Measurements from ENCODE around the gene TMCC1. TPM values are rescaled to one million over a fixed set of nuclear protein-coding genes. Genes with fewer than 3 reads are reported as not detected.

TMCC1 gene
- total RNA-seq, 2 donors from 2014 or later: 21.5 to 34.5 TPM

DNA sequence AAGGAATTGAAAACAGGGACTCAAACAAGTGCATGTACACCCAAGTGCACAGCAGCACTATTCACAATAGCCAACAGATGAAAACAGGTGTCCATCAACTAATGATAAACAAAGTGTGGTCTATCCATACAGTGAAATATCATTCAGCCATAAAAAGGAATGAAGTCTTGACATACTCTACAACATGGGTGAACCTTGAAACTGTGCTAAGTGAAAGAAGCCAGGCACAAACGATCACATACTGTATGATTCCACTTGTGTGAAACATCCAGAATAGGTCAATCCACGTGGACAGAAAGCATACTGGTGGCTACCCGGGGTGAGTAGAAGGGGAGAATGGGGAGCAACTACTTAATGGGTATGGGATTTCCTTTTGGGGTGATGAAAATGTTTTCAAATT is 257.4 kb downstream of the TMCC1 start:
- H3K27me3 Mint-ChIP-seq: peaks cover 3 to 9% of the 10 kb centered on the region in 2 donors
- peaks cover 6 to 12% of the 10 kb centered on the region in 2 donors for H3K4me1 Mint-ChIP-seq (ENCODE audit: low read depth in 2 of 2)
- H3K4me3 Mint-ChIP-seq: no peak overlapping the region

DNA sequence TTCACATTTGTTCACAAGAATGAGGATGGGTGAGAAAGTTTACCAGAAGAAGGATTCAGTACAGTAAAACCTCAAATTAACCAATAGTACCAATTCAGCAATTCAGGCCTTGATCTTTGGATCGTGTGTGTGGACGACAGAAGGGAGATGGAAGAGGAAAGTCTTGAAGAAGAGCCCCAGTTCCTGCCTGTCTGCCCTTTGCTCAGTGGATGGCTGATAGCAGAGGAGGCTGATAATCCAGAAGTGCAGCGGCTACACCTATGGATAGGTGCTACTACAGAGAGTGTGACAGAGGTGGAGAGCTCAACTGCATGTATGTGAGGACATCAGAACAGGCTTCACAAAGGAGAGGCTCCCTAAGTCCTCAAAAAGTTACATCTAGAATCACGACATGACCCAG is 257.9 kb downstream of the TMCC1 start:
- ATAC-seq (no peak), DNase-seq (ENCODE audit: low spot score) (no peak)
- peaks cover 6 to 12% of the 10 kb centered on the region in 2 donors for H3K4me1 Mint-ChIP-seq (ENCODE audit: low read depth in 2 of 2)
- no peak overlapping the region for H3K27ac Mint-ChIP-seq
- H3K9me3 Mint-ChIP-seq: no peaks in the 10 kb centered on the region
- H3K4me3 Mint-ChIP-seq: no peak overlapping the region
- H3K36me3 Mint-ChIP-seq: no peaks in the 10 kb centered on the region
- H3K27me3 Mint-ChIP-seq: peaks cover 3 to 9% of the 10 kb centered on the region in 2 donors

More for the DNA sequence above, 257.4 kb downstream of the TMCC1 start:
- Mint-ChIP-seq H3K9me3 (no peaks in the 10 kb centered on the region), H3K36me3 (no peaks in the 10 kb centered on the region), H3K27ac (no peak overlapping the region)
- no peak for ATAC-seq
- DNase-seq (ENCODE audit: low spot score): no peak

DNA sequence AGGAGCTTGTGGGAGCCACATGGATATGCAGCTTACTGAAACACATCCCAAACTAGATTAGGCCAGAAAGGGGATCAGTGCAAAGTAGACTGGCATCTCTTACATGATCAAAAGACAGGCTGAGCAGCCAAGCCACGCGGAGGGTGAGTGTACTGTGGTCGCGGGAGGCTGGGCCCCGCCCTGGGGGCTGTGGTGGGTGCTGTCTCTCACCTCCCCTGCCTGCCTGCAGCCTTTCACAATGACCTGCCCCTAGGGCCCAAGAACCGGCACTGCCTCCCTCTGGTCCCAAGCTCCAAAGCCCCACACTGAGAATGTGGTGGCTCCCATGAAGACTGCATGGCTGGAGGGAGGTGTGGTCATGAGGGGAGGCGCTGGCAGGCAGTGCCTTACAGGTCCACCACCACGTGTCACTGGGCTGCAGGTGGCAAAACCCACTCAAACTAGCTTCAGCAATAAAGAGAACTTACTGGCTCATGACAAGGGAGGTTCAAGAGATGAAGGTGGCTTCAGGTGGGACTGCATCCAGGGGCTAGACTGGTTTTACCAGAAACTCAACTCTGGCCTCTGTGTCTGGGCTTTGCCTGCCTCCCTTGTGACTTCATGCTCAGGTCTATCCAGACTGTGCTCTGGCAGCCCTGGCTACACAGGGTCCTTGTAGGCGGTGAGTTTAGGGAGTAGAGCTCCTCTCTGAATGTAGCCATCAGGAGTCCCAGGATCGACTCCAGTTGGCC is 259.6 kb downstream of the TMCC1 start:
- no peak for DNase-seq (ENCODE audit: low spot score)

DNA sequence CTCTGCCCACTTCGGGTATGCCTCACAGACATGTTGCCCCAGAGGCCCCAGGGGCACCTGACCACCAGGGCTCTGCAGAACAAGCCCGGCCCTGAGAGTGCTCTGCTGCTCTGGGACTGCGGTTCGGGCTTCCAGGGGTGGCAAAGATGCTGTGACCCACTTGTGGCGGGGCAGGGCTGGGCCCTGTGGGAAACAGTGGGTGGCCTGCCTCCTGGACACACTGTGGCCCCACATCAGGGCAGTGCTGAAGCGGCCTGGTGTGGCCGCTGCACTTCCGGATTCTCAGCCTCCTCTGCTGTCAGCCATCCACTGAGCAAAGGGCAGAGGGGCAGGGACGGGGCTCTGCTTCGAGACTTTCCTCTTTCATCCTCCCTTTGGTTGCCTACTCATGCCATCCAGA is 260.5 kb downstream of the TMCC1 start:
- Mint-ChIP-seq H3K27ac (no peak overlapping the region), H3K4me3 (no peak overlapping the region), H3K36me3 (no peaks in the 10 kb centered on the region), H3K9me3 (no peaks in the 10 kb centered on the region), H3K27me3 (peaks cover 3 to 9% of the 10 kb centered on the region in 2 donors), H3K4me1 (ENCODE audit: low read depth in 2 of 2) (peaks cover 10 to 16% of the 10 kb centered on the region in 2 donors)
- DNase-seq (ENCODE audit: low spot score): no peak
- ATAC-seq: no peak

More for the DNA sequence above, 259.6 kb downstream of the TMCC1 start:
- no peaks in the 10 kb centered on the region for H3K9me3 Mint-ChIP-seq
- no peaks in the 10 kb centered on the region for H3K36me3 Mint-ChIP-seq
- peaks cover 3 to 9% of the 10 kb centered on the region in 2 donors for H3K27me3 Mint-ChIP-seq
- H3K27ac Mint-ChIP-seq: no peak overlapping the region
- ATAC-seq: peak; percentile 81 to 83
- no peak overlapping the region for H3K4me3 Mint-ChIP-seq
- peaks cover 6 to 12% of the 10 kb centered on the region in 2 donors for H3K4me1 Mint-ChIP-seq (ENCODE audit: low read depth in 2 of 2)

DNA sequence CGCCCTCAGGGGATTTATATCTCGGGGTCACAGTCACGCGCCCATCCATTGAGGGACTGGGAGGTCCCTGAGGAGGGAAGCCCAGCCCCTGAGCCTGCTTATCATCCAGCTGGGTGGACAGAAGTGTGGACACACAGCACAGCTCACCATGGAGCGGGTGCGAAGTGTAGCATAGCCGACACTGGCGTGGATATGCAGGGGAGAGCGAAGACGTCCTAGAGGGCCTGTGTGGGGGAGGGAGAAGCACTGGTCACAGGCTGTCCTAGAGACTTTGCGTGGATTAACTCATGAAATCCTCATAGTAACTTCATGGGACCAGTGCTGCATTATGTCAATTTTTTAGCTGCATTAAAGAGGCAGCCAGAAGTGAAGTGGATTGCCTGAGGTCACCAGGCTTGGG is 261.0 kb downstream of the TMCC1 start:
- peaks cover 3 to 9% of the 10 kb centered on the region in 2 donors for H3K27me3 Mint-ChIP-seq
- no peaks in the 10 kb centered on the region for H3K9me3 Mint-ChIP-seq
- no peak for DNase-seq (ENCODE audit: low spot score)
- no peak overlapping the region for H3K4me3 Mint-ChIP-seq
- H3K4me1 Mint-ChIP-seq (ENCODE audit: low read depth in 2 of 2): peaks cover 14 to 21% of the 10 kb centered on the region in 2 donors
- H3K27ac Mint-ChIP-seq: no peak overlapping the region
- no peak for ATAC-seq
- H3K36me3 Mint-ChIP-seq: no peaks in the 10 kb centered on the region

DNA sequence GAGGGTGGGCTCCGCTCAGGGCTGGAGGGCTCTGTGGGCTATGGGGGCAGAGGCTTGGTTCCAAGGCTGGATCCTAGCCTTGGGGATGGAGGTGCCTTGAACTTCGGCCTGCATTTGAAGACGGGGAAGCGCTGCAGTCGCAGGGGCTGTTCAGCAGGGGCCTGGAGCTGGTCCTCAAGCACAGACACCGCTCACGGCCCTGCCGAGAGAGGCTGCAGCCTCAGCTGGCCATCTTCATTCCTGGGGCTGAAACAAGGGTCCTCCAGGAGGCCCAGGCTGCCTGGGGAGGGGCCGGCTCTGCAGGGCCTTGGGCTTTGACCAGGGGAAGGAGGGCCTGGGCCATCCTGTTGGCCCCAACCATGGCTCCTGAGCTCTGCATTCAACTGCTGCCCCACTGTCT is 261.5 kb downstream of the TMCC1 start:
- H3K36me3 Mint-ChIP-seq: no peaks in the 10 kb centered on the region
- H3K4me1 Mint-ChIP-seq (ENCODE audit: low read depth in 2 of 2): peaks cover 19 to 26% of the 10 kb centered on the region in 2 donors
- H3K4me3 Mint-ChIP-seq: no peak overlapping the region
- no peak for ATAC-seq
- H3K27me3 Mint-ChIP-seq: peaks cover 0 to 9% of the 10 kb centered on the region in 2 donors
- H3K27ac Mint-ChIP-seq: no peak overlapping the region
- H3K9me3 Mint-ChIP-seq: no peaks in the 10 kb centered on the region
- no peak for DNase-seq (ENCODE audit: low spot score)

DNA sequence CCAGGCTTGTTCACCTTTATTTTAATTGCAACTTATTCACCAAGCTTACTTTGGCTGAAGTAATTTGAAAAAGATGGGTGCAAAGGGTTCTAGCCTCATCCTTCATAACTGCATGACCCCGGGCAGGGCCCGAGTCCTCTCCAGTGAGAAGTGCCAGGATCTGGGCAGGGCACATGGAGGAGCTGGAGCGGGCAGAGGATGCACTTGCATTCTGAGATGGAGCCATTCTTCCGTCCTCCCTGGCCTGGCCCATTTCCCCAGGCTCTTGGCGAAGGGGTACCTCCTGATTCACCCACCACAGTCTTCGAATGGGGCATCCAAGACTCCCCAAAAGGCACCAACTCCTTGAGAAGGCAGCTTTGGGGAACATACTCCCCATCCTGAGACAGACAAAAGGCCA is 264.5 kb downstream of the TMCC1 start:
- ATAC-seq: no peak
- no peaks in the 10 kb centered on the region for H3K36me3 Mint-ChIP-seq
- no peak for DNase-seq (ENCODE audit: low spot score)
- H3K9me3 Mint-ChIP-seq: no peaks in the 10 kb centered on the region
- H3K27me3 Mint-ChIP-seq: no peaks in the 10 kb centered on the region
- peaks cover 31 to 39% of the 10 kb centered on the region in 2 donors for H3K4me1 Mint-ChIP-seq (ENCODE audit: low read depth in 2 of 2)
- H3K27ac Mint-ChIP-seq: no peak overlapping the region
- no peak overlapping the region for H3K4me3 Mint-ChIP-seq

DNA sequence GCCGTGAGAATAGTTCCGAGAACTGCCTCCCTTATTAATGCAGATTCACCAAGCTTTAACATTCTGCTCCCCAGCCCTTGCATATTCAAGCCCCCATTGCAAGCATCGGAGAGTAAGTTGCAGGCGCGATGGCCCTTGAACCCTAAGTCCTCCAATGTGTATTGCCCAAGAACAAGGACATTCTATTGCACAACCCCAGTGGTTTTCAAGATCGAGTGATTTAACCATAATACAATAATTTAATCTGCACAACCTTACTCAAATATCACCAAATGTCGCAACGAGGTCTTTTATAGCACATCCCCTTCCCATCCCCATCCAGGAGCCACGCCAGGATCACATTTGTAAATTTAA is 265.4 kb downstream of the TMCC1 start:
- Mint-ChIP-seq H3K27me3 (no peaks in the 10 kb centered on the region), H3K4me1 (ENCODE audit: low read depth in 2 of 2) (peaks cover 24 to 30% of the 10 kb centered on the region in 2 donors), H3K9me3 (no peaks in the 10 kb centered on the region), H3K27ac (peak overlapping the region; percentile 69 to 76), H3K4me3 (peak overlapping the region; percentile 85), H3K36me3 (no peaks in the 10 kb centered on the region)
- DNase-seq (ENCODE audit: low spot score) (no peak), ATAC-seq (no peak)

DNA sequence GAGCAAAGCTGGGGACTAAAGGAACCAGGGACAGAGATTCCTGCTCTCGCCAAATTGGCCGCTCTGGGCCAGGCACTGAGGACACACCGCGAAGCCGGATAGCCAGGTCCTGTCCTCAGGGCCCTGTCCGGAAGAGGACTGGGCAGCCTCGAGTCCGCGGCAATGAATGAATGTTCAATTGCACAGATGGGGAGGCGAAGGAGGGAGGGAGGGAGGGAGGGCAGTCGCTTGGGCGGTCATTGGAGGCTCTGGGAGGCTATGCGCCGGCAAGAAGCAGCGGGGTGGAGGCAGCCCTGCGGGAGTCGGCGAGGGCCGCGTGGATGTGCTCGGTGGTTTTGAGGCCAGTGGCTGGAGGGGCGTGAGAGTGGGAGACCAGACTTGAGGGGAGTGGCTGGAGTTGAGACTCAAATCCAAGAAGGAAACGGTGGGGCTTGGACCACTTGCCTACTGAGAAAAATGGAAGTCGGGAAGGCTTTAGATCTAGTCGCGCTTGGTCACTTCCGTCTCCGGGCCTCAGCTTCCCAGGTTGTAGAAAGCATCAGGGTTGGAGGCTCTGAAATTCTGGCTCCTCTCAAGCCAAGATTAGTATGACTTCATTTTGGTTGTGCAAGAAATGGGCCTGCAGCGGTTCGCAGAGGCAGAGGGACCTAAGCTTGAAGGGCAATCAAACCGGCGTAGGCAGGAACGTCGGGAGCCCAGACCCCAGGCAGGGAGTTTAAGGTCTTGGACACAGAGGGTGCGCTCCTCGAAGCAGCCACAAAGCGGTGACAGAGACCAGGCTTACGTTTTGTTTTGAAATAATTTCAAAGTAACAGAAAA is 266.0 kb downstream of the TMCC1 start:
- peaks cover 24 to 30% of the 10 kb centered on the region in 2 donors for H3K4me1 Mint-ChIP-seq (ENCODE audit: low read depth in 2 of 2)
- H3K27ac Mint-ChIP-seq: peak overlapping the region; percentile 69 to 76
- peak; percentile 41 to 42 for ATAC-seq
- peak; percentile 64 for DNase-seq (ENCODE audit: low spot score)
- H3K36me3 Mint-ChIP-seq: no peaks in the 10 kb centered on the region
- no peaks in the 10 kb centered on the region for H3K9me3 Mint-ChIP-seq
- H3K27me3 Mint-ChIP-seq: no peaks in the 10 kb centered on the region
- peak overlapping the region; percentile 85 for H3K4me3 Mint-ChIP-seq

DNA sequence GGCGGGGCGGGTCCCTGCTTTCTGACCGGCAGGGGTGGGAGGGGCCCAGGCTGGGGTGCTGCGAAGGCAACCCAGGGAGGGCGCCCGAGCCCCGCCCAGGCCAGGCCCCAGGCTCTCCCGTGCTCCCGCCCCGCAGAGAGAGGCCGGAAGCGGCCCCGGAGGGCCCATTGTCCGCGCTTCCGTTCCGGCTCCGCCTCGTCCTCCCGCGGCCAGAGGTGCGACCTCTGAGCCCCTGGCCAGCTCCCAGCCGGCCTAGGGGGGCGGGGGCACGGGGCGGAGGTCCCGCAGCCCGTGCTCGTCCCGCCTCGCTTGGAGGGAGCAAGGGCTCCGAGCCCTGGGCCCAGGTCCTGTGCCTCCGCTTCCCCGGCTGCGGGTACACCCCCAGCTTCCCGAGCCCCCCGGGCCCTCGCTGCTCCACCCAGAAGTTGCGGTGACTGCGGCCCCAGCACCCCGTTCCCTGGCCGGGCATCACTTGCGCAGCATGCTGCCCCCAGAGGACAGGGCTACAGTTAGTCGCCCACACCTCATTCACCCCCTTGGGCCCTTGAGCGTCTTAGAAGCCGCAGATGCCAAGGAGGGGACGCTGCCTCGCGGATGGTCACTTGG is 266.7 kb downstream of the TMCC1 start:
- peak overlapping the region; percentile 69 to 76 for H3K27ac Mint-ChIP-seq
- H3K27me3 Mint-ChIP-seq: no peaks in the 10 kb centered on the region
- peak overlapping the region; percentile 85 for H3K4me3 Mint-ChIP-seq

DNA sequence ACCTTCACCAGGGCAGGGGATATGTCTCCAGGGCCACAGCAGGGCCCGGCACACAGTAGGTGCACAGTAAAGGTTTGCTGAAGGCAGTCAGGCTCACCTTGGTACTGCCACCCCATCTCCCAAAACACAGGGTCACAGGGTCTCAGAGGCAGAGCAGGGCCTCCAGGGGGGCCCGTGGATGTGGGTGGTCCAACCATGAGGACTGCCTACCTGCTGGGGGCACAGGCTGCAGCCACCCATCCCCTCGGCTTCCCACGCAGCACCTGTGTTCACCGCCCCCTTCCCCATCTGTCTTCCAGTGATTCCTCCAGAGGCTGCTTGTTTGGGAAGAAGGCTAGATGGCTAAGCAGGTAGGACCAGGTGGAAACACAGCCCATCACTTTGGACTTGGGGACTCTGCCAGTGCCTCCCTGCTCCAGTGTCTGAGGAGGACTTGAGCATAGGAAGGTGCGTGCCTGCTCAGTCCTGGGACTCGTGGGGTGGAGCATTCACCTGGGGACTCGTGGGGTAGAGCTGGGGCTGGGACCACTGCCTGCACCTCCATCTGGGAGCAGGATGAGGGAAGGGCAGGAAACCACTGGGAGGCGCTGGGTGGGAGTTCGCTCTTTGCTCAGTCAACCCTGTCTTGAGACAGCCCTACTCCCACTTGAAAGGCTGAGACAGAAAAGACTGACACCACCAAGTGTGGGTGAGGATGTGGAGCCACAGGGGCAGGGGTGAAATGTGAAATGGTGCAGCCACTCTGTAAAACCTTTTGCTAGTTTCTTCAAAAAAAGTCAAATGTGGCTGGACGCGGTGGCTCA is 268.2 kb downstream of the TMCC1 start:
- Mint-ChIP-seq H3K27ac (no peak overlapping the region), H3K36me3 (no peaks in the 10 kb centered on the region), H3K4me3 (peak overlapping the region; percentile 52), H3K27me3 (no peaks in the 10 kb centered on the region), H3K9me3 (no peaks in the 10 kb centered on the region), H3K4me1 (ENCODE audit: low read depth in 2 of 2) (peaks cover 24 to 30% of the 10 kb centered on the region in 2 donors)
- ATAC-seq (no peak), DNase-seq (ENCODE audit: low spot score) (peak; percentile 59)

More for the DNA sequence above, 266.7 kb downstream of the TMCC1 start:
- H3K36me3 Mint-ChIP-seq: no peaks in the 10 kb centered on the region
- no peaks in the 10 kb centered on the region for H3K9me3 Mint-ChIP-seq
- H3K4me1 Mint-ChIP-seq (ENCODE audit: low read depth in 2 of 2): peaks cover 24 to 30% of the 10 kb centered on the region in 2 donors
- ATAC-seq: peak; percentile 97
- peak; percentile 92 for DNase-seq (ENCODE audit: low spot score)

DNA sequence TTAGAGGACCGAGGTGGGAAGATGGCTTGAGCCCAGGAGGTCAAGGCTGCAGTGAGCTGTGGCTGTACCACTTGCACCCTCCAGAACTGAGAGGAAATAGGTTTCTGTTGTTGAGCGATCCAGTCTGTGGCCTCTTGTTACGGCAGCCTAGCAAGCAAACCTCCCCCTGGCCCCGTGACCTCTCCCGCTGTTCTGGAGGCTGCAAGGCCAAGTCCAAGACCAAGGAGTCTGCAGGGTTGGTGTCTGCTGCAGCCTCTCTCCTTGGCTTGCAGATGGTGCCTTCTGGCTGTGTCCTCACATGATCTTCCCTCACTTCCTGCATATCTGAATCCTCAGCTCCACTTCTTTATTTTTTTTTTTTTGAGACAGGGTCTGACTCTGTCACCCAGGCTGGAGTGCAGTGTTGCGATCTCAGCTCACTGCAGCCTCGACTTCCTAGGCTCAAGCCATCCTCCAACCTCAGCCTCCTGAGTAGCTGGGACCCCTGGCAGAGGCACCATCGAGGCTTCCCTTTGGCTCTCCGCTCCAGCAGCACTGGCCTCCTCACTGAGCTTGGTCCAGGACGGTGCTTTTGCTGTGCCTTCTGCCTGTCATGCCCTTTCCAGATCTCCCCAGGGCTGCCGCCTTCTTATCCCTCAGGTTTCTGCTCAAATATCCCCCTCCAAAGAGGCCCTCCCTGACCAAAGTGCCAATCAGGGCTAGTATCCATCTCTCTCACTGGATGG is 269.0 kb downstream of the TMCC1 start:
- DNase-seq (ENCODE audit: low spot score) (peak; percentile 49), ATAC-seq (no peak)
- no peaks in the 10 kb centered on the region for H3K27me3 Mint-ChIP-seq
- H3K36me3 Mint-ChIP-seq: no peaks in the 10 kb centered on the region
- H3K27ac Mint-ChIP-seq: no peak overlapping the region
- peaks cover 24 to 30% of the 10 kb centered on the region in 2 donors for H3K4me1 Mint-ChIP-seq (ENCODE audit: low read depth in 2 of 2)
- no peak overlapping the region for H3K4me3 Mint-ChIP-seq
- no peaks in the 10 kb centered on the region for H3K9me3 Mint-ChIP-seq

Measured in natural killer cell treated with Interleukin-12 subunit alpha and Interleukin-12 subunit beta and Interleukin-15 and Interleukin-18, amount 100 ng/mL, for 72 hours (primary cell).